ENCODE measurements around the gene AMIGO3. TPM values are rescaled to one million over a fixed set of nuclear protein-coding genes. Genes with fewer than 3 reads are reported as not detected.
"Not testable (repeated sequence)": the region's sequence is repeated elsewhere in the genome, so short reads cannot be mapped to it uniquely, and the experiment has no call there.

The AMIGO3 gene
- total and polyA plus RNA-seq, 2 of the 8 experiments (the other 6 are each of a cell fraction or from before 2014, with no cell fraction given), result 1.6 to 8.8 TPM

DNA sequence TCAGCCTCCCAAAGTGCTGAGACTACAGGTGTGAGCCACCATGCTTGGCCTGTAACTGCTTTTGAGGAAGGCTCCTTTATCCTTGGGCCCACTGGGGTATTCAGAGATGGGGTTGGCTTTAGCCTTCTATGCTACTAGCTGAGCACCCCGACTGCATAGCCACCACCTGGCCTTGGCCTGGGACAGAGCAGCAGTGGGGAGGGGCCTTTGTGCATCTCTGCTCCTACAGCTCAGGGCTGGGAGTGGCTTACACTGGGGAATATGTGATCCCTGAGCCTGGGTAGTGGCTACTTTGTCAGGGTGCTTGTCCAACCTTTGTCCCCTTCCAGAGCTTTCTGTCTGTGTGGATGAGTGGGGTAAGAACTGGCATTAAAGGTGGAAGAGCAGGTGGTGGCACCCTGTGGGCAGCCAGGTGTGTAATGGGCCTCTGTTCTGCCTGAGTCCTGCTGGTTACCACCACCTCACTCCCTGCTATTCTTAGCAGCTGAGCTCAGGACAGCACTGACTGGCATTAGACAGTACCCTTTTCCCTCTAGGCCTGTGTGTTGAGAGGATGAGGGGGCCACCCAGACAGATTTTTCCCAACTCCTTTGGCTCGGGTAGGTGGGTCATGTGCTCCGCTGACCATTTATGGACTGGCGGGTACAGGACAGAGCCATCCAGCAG is 24.0 kb downstream of the AMIGO3 start:
- H3K79me1 ChIP-seq (ENCODE audit: low read depth, low read length); H3K9ac ChIP-seq (replicated peaks in 1 of 4; ENCODE audit: extremely low read depth in 1 of 4, low read depth in 3 of 4, low read length in 3 of 4); H3K4me2 ChIP-seq (ENCODE audit: insufficient read depth in 1 of 2, low read depth in 2 of 2, low read length in 2 of 2); H3K4ac ChIP-seq (replicated peaks; ENCODE audit: insufficient read length, low read depth, low read length); H4K5ac ChIP-seq (ENCODE audit: insufficient read length, low read depth, low read length); H2BK120ac ChIP-seq (replicated peaks; ENCODE audit: low read depth, low read length); H4K91ac ChIP-seq (replicated peaks; ENCODE audit: insufficient read length, low read length); H3K4me1 ChIP-seq (replicated peaks in 1 of 4; ENCODE audit: control insufficient read depth in 3 of 4, insufficient read depth in 4 of 4, low read length in 3 of 4); H3K27me3 ChIP-seq (replicated peaks in 1 of 4; ENCODE audit: control insufficient read depth in 3 of 4, extremely low read depth in 1 of 4, insufficient read depth in 3 of 4, low read length in 3 of 4); H3K27ac ChIP-seq (ENCODE audit: low read depth, low read length); H3K14ac ChIP-seq (ENCODE audit: insufficient read length); H2BK12ac ChIP-seq (ENCODE audit: low read depth, low read length); H3K79me2 ChIP-seq (ENCODE audit: control insufficient read depth in 1 of 2, insufficient read depth in 2 of 2, low read length in 2 of 2); H2AK5ac ChIP-seq (ENCODE audit: low read depth, low read length); H4K20me1 ChIP-seq (replicated peaks in 1 of 2; ENCODE audit: control insufficient read depth in 1 of 2, insufficient read depth in 2 of 2, low read length in 2 of 2); H3K56ac ChIP-seq (replicated peaks; ENCODE audit: insufficient read length, low read depth, low read length); H3K18ac ChIP-seq (ENCODE audit: extremely low read depth, low read length); H2BK20ac ChIP-seq (ENCODE audit: low read length); FAIRE-seq; H3K4me3 ChIP-seq (ENCODE audit: extremely low read depth in 1 of 4, insufficient read depth in 2 of 4, low read depth in 3 of 4, low read length in 4 of 4); H3K36me3 ChIP-seq (ENCODE audit: control insufficient read depth in 2 of 4, insufficient read depth in 4 of 4, low read length in 3 of 4); H2BK15ac ChIP-seq (ENCODE audit: low read length); H3K23me2 ChIP-seq (ENCODE audit: low read depth, low read length); H3K9me3 ChIP-seq (ENCODE audit: insufficient read depth in 2 of 2, low read depth in 1 of 2, low read length in 1 of 2); DNase-seq (ENCODE audit: low read depth in 1 of 2, low spot score in 2 of 2); H3K23ac ChIP-seq (ENCODE audit: insufficient read length); H2BK5ac ChIP-seq (ENCODE audit: low read depth, low read length); POLR2A ChIA-PET (ENCODE audit: partially characterized antibody); H2AFZ ChIP-seq (ENCODE audit: low read length); H4K8ac ChIP-seq (ENCODE audit: extremely low read depth, insufficient read depth, low read length): not testable (repeated sequence)
- 83% methylated on average over 2 of the region's 4 CpGs; no CpG with 5 or more reads in 1 of the 2 experiments for WGBS, 2 experiments (ENCODE audit: extremely low coverage in 1 of 2, insufficient coverage in 1 of 2, insufficient read length in 1 of 2, insufficient replicate concordance in 2 of 2, low coverage in 1 of 2, low lambda C conversion rate in 2 of 2, missing lambda C conversion rate in 1 of 2)
- CTCF ChIA-PET (ENCODE audit: partially characterized antibody), result interaction anchor here (0.7 kb wide), 1 partner anchor 16 kb away, joined by 3 read pairs; no protein-coding TSS in a partner anchor
